ENCODE data around the gene USP37.

USP37 gene

DNA sequence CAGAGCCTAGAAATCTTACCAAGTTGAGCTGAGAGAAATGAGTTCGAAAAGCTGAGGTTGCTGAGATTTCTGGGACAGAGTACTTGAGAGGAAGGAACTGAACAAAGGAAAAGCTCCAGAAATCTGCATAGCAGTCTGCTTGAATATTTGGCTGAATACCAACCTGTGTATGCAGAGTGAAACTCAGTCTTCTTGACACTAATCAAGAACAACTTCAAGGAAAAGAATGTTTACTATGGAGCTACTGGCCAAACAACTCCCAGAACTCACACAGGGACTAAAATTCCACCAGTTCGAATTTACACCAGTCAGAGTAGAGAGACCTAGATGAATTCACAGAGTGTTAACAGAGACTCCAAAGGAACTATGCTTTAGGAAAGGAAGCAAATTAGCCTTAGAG lies 66.5 kb downstream of the USP37 start:
- TF ChIP-seq, protein P1, sequence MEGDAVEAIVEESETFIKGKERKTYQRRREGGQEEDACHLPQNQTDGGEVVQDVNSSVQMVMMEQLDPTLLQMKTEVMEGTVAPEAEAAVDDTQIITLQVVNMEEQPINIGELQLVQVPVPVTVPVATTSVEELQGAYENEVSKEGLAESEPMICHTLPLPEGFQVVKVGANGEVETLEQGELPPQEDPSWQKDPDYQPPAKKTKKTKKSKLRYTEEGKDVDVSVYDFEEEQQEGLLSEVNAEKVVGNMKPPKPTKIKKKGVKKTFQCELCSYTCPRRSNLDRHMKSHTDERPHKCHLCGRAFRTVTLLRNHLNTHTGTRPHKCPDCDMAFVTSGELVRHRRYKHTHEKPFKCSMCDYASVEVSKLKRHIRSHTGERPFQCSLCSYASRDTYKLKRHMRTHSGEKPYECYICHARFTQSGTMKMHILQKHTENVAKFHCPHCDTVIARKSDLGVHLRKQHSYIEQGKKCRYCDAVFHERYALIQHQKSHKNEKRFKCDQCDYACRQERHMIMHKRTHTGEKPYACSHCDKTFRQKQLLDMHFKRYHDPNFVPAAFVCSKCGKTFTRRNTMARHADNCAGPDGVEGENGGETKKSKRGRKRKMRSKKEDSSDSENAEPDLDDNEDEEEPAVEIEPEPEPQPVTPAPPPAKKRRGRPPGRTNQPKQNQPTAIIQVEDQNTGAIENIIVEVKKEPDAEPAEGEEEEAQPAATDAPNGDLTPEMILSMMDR (conservative IDR thresholded peaks at IDR 0.05; ENCODE audit: low read length), result no peak
- DNase-seq (ENCODE audit: low read depth), result peak; percentile 76
- no peak overlapping the region for H3K4me3 ChIP-seq (ENCODE audit: low read length)

GRCh38 chr2:218500501-218501060 lies 67.6 kb downstream of the USP37 start:
- TF ChIP-seq, protein P1 (conservative IDR thresholded peaks at IDR 0.05; ENCODE audit: low read length), result no peak
- no peak for DNase-seq (ENCODE audit: low read depth)
- no peak overlapping the region for H3K4me3 ChIP-seq (ENCODE audit: low read length)

GRCh38 chr2:218485986-218486667 lies 82.0 kb downstream of the USP37 start:
- TF ChIP-seq, protein P1 (conservative IDR thresholded peaks at IDR 0.05; ENCODE audit: low read length), result no peak
- H3K4me3 ChIP-seq (ENCODE audit: low read length), result no peak overlapping the region
- no peak for DNase-seq (ENCODE audit: low read depth)

GRCh38 chr2:218482651-218483050 lies 85.5 kb downstream of the USP37 start:
- peak; percentile 26 for DNase-seq (ENCODE audit: low read depth)
- TF ChIP-seq, protein P1 (conservative IDR thresholded peaks at IDR 0.05; ENCODE audit: low read length), result no peak
- H3K4me3 ChIP-seq (ENCODE audit: low read length), result no peak overlapping the region

DNA sequence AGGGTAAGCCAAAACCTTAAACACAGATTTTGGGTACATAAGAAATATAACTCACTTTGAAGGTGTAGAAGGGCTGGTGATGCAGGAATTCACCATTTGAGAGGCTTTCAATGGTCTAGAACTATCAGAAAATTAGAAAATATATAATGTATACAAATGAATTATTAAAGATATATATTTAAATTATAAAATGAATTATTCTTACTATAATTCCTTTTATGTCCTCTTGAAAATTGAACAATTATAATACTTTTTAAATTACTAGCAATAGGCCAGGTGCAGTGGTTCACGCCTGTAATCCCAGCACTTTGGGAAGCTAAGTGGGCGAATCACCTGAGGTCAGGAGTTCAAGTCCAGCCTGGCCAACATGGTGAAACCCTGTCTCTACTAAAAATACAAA lies 88.6 kb downstream of the USP37 start:
- H3K4me3 ChIP-seq (ENCODE audit: low read length), result no peak overlapping the region
- TF ChIP-seq, protein P1 (conservative IDR thresholded peaks at IDR 0.05; ENCODE audit: low read length), result no peak
- no peak for DNase-seq (ENCODE audit: low read depth)

DNA sequence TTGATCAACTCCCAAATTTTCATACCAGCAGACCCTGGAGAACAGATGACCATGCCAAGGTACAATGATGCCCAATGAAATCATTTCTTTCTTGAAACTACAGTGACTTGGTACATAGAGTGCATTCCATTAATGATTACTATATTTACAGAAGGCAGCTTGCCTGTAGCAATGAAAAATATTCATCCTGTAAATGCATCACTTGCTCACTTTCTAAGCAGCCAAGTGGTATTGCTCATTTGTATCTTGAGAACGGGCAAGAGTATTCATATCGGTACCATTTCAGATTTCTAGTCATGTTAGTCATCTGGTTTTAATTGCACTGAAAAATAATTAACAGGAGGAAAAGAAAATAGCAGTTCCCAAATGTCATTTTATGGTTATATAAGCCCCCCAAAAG lies 89.6 kb downstream of the USP37 start:
- no peak overlapping the region for H3K4me3 ChIP-seq (ENCODE audit: low read length)
- peak; percentile 24 for DNase-seq (ENCODE audit: low read depth)
- TF ChIP-seq, protein P1 (conservative IDR thresholded peaks at IDR 0.05; ENCODE audit: low read length), result no peak

DNA sequence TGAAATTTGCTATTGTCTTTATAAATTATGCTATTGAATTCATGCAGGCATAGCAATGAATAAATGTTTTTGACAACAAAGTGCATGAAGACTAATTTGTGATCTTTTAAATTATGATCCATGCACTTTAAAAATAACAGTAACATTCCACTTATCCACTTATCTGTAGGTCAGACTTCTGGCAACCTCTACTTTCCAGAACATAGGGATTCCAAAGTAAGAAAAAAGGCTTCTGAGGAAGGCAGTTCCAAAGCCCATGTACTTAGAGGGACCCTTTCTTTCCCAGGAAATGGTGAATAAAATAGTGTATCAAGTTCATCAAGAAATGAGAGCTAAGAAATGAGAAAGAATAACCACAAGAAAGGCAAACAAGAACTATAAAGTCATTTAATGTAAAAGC lies 90.9 kb downstream of the USP37 start:
- H3K4me3 ChIP-seq (ENCODE audit: low read length), result no peak overlapping the region
- TF ChIP-seq, protein P1 (conservative IDR thresholded peaks at IDR 0.05; ENCODE audit: low read length), result no peak
- no peak for DNase-seq (ENCODE audit: low read depth)
